ENCODE data around the gene URI1. TPM values are rescaled to one million over a fixed set of nuclear protein-coding genes. Genes with fewer than 3 reads are reported as not detected.

The URI1 gene
- total RNA-seq, 1 experiment from 2014 or later: 62.1 TPM

DNA sequence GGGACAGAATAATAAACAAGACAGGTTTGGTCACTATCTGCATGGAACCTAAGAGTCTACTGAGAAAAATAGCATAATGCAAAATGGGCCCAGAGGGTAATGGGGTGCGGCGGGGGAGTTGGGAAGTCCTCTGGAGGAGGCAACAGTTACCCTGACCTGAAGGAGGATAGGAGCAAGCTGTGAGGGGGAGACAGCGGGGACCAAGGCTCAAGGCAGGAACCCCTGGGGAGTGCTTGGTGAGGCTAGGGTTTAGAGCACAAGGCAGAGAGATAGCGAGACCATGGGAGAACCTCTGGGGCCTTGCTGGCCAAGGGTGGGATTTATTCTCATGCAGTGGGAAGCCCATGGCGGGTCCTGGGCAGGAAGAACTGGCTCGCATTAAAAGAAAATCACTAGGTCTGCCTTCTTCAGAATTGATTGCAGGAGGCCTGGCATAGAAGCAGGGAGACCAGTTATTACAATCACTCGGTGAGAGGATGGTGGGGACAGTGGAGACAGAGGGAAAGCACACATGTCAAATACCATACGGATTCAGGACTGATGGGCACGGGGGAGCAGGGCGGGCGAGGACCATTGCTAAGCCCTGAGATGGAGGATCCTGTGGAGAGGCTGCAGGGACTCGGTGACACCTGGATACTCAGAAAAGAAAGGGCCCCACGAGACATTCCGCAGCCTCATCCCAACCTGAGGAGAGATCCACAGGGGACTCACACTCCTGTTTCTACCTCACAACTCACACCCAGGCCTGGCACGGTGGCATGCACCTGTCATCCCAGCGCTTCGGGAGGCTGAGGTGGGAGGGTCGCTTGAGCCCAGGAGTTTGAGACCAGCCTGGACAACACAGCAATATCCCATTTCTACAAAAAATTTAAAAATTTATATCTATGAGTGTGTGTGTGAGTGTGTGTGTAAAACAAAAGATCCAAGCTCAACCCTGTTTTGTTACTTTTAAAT is 110.4 kb downstream of the URI1 start:
- DNase-seq (ENCODE audit: extremely low read depth, low read depth): no peak

GRCh38 chr19:30053558-30053957 is 111.5 kb downstream of the URI1 start:
- DNase-seq (ENCODE audit: extremely low read depth, low read depth): no peak

DNA sequence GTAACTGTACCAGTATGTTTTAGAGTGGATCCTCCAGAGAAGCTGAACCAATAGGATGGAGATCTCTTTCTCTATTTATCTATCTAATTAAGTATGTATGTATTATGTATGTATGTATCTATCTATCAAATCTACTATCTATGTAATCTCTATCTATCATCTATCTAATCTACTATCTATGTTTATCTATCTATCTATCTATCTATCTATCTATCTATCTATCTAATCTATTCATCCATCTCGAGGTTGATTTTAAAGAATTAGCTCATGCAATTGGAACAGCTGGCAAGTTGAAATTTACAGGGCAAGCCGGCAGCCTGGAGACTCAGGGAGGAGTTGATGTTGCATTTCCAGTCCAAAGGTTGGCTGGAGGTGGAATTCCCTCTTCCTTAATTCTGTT is 112.2 kb downstream of the URI1 start:
- DNase-seq (ENCODE audit: extremely low read depth, low read depth): no peak

- DNase-seq (ENCODE audit: extremely low read depth, low read depth): no peak
Measured at GRCh38 chr19:30056580-30056979, 114.5 kb downstream of the URI1 start.

GRCh38 chr19:30059741-30060457 is 117.9 kb downstream of the URI1 start:
- no peak for DNase-seq (ENCODE audit: extremely low read depth, low read depth)

GRCh38 chr19:30060531-30061222 is 118.6 kb downstream of the URI1 start:
- DNase-seq (ENCODE audit: extremely low read depth, low read depth): no peak

- DNase-seq (ENCODE audit: extremely low read depth, low read depth): no peak
Measured at GRCh38 chr19:30061223-30062064, 119.4 kb downstream of the URI1 start.

DNA sequence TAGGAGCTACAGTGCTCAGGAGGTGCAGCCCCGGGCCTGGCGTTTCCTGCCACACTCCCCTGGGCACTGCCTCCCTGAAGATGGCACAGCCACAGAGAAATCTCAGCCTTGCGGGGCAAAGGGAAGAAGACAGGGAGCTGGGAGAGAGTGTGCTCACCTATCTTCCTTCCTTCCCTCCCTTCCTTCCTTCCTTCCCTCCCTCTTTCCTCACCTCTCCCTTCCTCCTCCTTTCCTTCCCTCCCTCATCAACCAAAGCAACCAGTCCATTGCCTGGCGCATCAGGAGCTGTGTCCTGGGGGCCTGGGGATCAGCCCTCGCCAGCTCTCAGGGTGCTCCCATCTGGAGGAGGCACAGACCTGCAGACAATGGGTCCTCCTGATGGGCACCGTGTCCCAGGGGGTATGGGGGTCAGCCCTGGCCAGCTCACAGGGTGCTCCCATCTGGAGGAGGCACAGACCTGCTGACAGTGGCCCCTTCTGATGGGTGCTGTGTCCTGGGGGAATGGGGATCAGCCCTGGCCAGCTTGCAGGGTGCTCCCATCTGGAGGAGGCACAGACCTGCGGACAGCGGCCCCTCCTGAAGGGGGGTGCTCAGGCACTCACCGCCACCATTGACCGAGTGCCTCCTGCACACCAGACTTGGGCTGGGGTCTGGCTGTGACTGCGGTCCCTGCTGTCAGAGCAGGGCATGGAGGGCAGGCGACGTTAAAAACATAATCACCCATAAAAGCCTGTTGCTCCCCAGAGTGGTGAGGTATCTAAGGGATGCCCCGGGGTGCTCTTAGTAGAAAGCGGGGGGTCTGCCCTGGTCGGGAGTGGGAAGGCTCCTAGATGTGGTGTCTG is 120.2 kb downstream of the URI1 start:
- no peak for DNase-seq (ENCODE audit: extremely low read depth, low read depth)

GRCh38 chr19:30062907-30063649 is 121.0 kb downstream of the URI1 start:
- DNase-seq (ENCODE audit: extremely low read depth, low read depth): no peak

- DNase-seq (ENCODE audit: extremely low read depth, low read depth): no peak
Measured at GRCh38 chr19:30063650-30064347, 121.8 kb downstream of the URI1 start.

DNA sequence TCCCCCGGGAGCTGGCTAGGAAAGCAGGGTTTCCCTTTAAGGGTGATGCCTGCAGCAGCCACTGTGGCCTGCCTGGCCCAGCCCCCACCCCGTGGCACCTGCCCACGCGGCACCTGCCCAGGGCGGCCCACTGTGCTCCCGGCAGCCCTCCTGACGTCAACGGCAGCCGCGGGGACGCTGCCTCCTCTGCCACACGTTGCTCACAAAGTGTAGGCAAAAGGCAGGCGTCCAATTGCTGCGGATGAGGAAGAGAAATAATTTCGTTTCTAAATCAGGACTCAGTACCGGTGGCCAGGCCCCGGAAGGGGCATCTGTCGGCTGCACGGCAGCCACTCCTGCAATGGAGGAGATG is 122.3 kb downstream of the URI1 start:
- DNase-seq (ENCODE audit: extremely low read depth, low read depth): no peak

GRCh38 chr19:30064771-30065494 is 122.9 kb downstream of the URI1 start:
- no peak for DNase-seq (ENCODE audit: extremely low read depth, low read depth)

DNA sequence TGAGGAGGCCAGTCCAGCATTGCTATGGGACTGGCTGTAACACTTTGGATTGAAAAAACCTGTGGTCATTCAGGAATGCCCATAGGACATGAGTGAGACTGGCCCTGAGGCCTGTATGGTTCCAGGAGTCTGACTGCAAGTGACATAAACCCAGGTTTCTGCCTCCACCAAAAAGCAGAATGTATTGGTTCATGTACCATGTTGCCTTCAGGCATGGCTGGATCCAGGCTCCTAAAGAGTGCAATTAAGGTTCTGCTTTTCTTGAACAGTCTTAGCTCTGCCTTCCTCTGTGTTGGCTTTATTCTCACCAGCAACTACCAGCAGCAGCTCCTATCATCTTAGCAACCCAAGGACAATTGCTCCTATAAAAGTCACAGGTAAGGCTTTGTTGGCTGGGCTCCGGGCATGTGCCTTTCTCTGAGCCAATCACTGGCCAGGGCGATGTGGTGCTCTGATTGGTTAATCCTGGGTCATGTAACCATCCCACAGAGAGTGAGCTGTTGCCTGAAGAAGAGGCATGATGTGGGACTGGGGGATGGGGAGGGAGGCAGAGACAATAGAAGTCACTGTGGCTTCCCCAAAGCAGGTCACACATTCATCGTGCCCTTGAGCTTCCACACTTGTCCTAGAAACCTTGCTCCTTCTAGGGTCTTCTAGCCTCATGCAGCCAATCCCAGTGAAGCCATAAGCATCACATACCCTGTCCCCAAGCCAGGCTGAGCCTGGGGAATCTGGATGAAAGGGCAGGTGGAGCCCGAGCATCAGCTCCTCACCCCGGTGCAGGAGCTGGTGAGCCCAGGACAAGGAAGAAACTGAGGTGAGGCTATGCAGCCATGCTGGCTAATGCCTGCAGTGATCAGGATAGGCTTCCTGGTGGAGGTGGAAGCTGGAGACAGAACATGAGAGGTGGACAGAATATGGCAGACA is 123.9 kb downstream of the URI1 start:
- DNase-seq (ENCODE audit: extremely low read depth, low read depth): no peak

Data from NCI-H460 (cell line).